Ishikawa (cell line): Measurements from ENCODE around the gene VARS1.

Experiments used
- CEBPB ChIP-seq: IDR thresholded peaks from 2 replicates; pipeline ENCODE4 v1.6.1; 2012
- CREB1 ChIP-seq: IDR thresholded peaks from 2 replicates; pipeline ENCODE4 v1.6.1; 2012; ENCODE audit warnings: low read depth
- EGR1 ChIP-seq: IDR thresholded peaks from 2 replicates; pipeline ENCODE4 v1.6.1; 2012
- EP300 ChIP-seq: IDR thresholded peaks from 2 replicates; pipeline ENCODE4 v1.6.1; 2012; ENCODE audit warnings: borderline replicate concordance
- FOXM1 ChIP-seq: IDR thresholded peaks from 2 replicates; pipeline ENCODE4 v1.6.1; 2012; ENCODE audit warnings: low read depth, borderline replicate concordance
- MAX ChIP-seq: IDR thresholded peaks from 2 replicates; pipeline ENCODE4 v1.6.1; 2012
- NFIC ChIP-seq: IDR thresholded peaks from 2 replicates; pipeline ENCODE4 v1.6.1; 2012
- RAD21 ChIP-seq: IDR thresholded peaks from 2 replicates; pipeline ENCODE4 v1.6.1; 2012; ENCODE audit warnings: low read depth
- REST ChIP-seq: IDR thresholded peaks from 2 replicates; pipeline ENCODE4 v1.6.1; 2012; ENCODE audit warnings: low read depth, mild to moderate bottlenecking
- TAF1 ChIP-seq: IDR thresholded peaks from 2 replicates; pipeline ENCODE4 v1.6.1; 2012; ENCODE audit warnings: low read depth, mild to moderate bottlenecking
- TCF12 ChIP-seq: IDR thresholded peaks from 2 replicates; pipeline ENCODE4 v1.6.1; 2012; ENCODE audit warnings: low read depth
- TEAD4 ChIP-seq: IDR thresholded peaks from 2 replicates; pipeline ENCODE4 v1.6.1; 2012
- USF1 ChIP-seq: IDR thresholded peaks from 2 replicates; pipeline ENCODE4 v1.6.1; 2012
- YY1 ChIP-seq: IDR thresholded peaks from 2 replicates; pipeline ENCODE4 v1.6.1; 2012; ENCODE audit warnings: low read depth
- ZBTB7A ChIP-seq: IDR thresholded peaks from 2 replicates; pipeline ENCODE4 v1.6.1; 2012; ENCODE audit warnings: low read depth

VARS1 gene

GRCh38 chr6:31795616-31796298 is at the start of gene VARS1:
Gene VARS1 (minus strand): TSS chr6:31795752. CDS start chr6:31795217, 535 bp downstream.
- no peak for TF ChIP-seq TCF12
- TF ChIP-seq EP300: peak; percentile 29; the same call in 1 of the 2 replicates
- TF ChIP-seq ZBTB7A: no peak
- peak; percentile 79 for TF ChIP-seq USF1
- peak; percentile 70 for TF ChIP-seq TAF1
- TF ChIP-seq REST: no peak
- peak; percentile 95 for TF ChIP-seq MAX
- TF ChIP-seq NFIC: 0 out of 2 replicates have a peak, but pooled peaks have one; percentile 8
- peak; percentile 64; the same call in 1 of the 2 replicates for TF ChIP-seq EGR1
- TF ChIP-seq CEBPB: no peak
- peak; percentile 72 for TF ChIP-seq RAD21
- no peak for TF ChIP-seq CREB1

- TF ChIP-seq CEBPB: no peak
- no peak for TF ChIP-seq ZBTB7A
- TF ChIP-seq YY1: no peak
- TF ChIP-seq TEAD4: no peak
- TF ChIP-seq MAX: no peak
- TF ChIP-seq USF1: no peak
- no peak for TF ChIP-seq FOXM1
- no peak for TF ChIP-seq CREB1
- no peak for TF ChIP-seq NFIC
- TF ChIP-seq EP300: no peak
- TF ChIP-seq TAF1: no peak
- no peak for TF ChIP-seq REST
- TF ChIP-seq EGR1: no peak
- TF ChIP-seq TCF12: no peak
- no peak for TF ChIP-seq RAD21
Observed at GRCh38 chr6:31844507-31844906, 49.0 kb upstream of the VARS1 start.

GRCh38 chr6:31842053-31842452 is 46.5 kb upstream of the VARS1 start:
- TF ChIP-seq USF1 (no peak), YY1 (0 out of 2 replicates have a peak, but pooled peaks have one; percentile 10)

GRCh38 chr6:31838968-31839367 is 43.4 kb upstream of the VARS1 start:
- TF ChIP-seq TEAD4: no peak
- no peak for TF ChIP-seq RAD21
- no peak for TF ChIP-seq EGR1
- no peak for TF ChIP-seq NFIC
- TF ChIP-seq FOXM1: no peak
- no peak for TF ChIP-seq TCF12
- no peak for TF ChIP-seq TAF1
- TF ChIP-seq CEBPB: no peak
- TF ChIP-seq EP300: no peak
- TF ChIP-seq ZBTB7A: no peak
- no peak for TF ChIP-seq REST
- TF ChIP-seq USF1: no peak
- TF ChIP-seq CREB1: no peak
- TF ChIP-seq MAX: no peak
- no peak for TF ChIP-seq YY1
